Measurements from ENCODE around the gene RERE.
A peak's percentile ranks its signal among the peaks of the same experiment; 100 is the strongest.

DNA sequence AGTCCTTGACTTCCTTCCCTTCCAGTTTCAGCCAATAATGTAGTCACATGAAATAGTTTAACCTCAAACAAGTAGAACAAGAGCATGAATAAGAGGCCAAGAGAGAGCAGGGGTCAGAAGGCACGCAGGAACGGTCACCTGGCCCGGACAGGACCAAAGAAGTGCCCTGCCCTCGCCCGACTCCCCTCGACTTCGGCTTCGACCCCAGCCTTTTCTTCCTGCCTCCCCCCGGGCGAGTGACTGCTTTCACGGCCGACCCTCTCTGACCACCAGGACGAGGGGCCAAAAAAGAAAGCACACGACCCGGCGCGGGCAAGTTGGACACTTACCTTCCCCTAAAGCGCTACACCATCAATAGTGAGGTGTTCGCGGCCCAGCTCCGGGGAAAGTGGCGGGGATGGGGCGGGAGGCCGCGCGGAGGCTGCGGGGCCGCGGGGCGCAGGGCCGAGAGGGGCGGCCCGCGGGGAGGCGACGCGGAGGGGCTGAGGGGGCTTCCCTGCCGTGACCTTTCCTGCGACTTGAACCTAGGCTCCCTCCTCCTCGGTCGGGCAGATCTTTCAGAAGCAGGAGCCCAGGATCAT lies 519 bp downstream of the RERE start:
- TF ChIP-seq POLR2AphosphoS5 (IDR thresholded peaks at IDR 0.05; ENCODE audit: low read depth, low read length) = no peak; the same call in 1 of the 2 replicates
- 0 out of 2 replicates have a peak, but pooled peaks have one; percentile 14 for TF ChIP-seq POLR2A (IDR thresholded peaks at IDR 0.05; ENCODE audit: low read depth, low read length)
- no peak for TF ChIP-seq TAF1 (IDR thresholded peaks at IDR 0.05; ENCODE audit: borderline replicate concordance, low read depth, low read length)
